HG03108 (cell line): Measurements from ENCODE around the gene CELA3A.
"Not testable (repeated sequence)": the region's sequence is repeated elsewhere in the genome, so short reads cannot be mapped to it uniquely, and the experiment has no call there.

ENCODE experiments used
- ATAC-seq: cut with Tn5 transposase; IDR thresholded peaks from one replicate; pipeline ENCODE4 v1.9.1; 2021; ENCODE audit warnings: moderate library complexity; ENCODE audit not compliant: unreplicated experiment

CELA3A gene, protein sequence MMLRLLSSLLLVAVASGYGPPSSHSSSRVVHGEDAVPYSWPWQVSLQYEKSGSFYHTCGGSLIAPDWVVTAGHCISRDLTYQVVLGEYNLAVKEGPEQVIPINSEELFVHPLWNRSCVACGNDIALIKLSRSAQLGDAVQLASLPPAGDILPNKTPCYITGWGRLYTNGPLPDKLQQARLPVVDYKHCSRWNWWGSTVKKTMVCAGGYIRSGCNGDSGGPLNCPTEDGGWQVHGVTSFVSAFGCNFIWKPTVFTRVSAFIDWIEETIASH

DNA sequence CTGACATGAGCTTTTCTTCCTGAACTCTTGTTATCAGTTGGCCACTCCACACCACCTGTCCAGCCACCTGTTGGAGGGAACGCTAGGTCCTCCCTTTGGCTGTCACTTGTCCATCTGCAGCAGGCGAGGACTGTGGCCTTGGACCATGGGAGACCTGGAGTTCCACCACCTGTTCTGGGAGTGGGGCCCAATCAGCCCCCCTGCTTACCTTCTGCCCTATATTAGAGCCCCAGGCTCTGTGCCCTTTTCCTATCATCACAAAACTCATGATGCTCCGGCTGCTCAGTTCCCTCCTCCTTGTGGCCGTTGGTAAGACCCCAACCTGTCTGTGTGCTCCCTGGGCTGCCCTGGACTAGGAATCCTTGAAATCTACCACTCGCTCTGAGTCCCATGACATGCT, at the start of gene CELA3A:
Gene CELA3A, plus strand, starts transcription at position 249 of the 400 bp plus-strand sequence. Its CDS starts 18 bp downstream, at position 267.
- no peak for ATAC-seq

DNA sequence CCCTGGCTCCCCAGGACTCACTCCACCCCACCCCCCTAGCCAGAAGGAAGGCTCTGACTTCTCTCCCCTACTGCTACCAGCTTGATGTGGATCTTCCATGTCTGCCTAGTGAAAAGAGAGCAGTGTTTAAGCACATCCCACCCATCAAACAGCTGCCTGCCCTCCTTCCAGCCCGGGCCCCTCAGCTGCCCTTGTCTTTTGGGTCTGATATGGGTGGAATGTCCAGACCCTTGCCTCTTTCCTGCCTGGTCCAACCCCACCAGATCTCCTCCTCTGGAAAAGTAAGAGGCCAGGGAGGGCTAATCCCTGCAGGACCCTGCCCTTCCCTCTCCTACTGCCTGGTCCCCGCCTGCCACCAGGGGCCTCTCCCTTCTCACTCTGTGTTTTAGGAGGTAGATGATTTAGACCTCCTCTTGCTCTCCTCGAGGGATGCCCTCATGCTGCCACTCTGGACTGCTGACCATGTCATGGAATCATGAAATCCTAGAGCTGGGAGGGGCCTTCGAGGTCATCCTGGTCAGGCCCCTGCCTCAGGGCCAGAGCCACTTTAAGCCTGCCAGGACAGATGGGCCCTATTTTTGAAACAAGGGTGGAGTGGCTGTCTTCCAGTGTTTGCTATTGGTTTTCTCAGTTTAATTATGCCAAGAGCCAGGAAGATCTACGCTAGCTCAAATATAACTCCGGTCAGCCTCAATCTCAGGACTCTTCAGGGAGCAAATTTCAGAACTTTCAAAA, 48.5 kb upstream of the CELA3A start:
- ATAC-seq = no peak

DNA sequence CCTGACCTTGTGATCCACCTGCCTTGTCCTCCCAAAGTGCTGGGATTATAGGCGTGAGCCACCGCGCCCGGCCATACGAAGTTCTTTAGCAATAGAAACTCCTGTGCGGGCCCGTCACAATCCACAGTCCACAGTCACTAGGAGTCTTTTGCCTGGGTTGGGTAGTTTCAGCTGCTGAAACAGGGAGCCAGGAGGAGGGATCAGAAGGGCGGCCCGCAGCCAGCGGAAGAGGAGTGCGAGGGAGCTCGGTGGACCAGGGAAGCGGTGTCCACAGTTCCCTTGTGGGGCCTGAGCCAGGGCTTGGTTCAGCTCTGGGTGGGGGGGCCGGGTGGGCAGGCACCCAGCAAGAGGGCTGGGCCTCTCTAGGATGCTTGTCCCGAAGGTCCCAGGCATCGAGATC, 46.4 kb upstream of the CELA3A start:
- no peak for ATAC-seq

DNA sequence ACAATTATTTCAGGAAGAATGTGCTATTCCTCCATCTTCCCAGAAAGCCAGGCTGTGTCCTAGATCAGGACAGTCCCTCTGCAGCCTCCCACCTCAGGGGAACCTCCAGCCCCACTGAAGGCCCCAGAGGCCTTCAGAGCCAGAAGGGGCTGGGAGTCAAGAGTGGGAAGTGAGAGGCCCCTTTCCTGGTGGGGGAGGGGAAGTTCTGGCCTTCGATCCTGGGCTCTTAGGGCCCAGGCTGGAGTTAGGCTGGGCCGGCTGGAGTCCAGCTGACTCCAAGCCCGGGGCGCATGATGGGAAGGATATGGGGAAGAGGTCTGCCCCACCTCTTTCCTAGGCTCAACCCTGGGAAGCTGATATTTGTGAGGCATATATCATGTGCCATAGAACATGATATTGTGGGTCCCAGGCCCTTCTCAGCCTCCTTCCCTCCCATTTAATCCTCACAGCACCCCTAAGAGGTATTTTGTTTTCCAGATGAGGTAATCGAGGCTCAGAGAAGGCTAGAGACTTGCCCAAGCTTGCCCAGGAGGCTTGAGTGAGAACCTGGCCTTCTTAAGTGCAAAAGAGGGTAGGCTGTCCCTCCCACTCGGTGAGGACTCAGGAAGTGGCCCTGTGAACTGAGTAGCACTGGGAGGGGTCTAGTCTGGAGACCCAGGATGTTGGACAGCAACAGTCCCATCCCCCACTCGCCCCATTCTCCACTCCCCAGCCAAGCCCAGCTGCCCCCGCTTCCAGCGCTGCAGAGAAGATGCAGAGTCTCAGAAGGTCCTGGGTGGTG, 45.8 kb upstream of the CELA3A start:
- ATAC-seq = no peak

DNA sequence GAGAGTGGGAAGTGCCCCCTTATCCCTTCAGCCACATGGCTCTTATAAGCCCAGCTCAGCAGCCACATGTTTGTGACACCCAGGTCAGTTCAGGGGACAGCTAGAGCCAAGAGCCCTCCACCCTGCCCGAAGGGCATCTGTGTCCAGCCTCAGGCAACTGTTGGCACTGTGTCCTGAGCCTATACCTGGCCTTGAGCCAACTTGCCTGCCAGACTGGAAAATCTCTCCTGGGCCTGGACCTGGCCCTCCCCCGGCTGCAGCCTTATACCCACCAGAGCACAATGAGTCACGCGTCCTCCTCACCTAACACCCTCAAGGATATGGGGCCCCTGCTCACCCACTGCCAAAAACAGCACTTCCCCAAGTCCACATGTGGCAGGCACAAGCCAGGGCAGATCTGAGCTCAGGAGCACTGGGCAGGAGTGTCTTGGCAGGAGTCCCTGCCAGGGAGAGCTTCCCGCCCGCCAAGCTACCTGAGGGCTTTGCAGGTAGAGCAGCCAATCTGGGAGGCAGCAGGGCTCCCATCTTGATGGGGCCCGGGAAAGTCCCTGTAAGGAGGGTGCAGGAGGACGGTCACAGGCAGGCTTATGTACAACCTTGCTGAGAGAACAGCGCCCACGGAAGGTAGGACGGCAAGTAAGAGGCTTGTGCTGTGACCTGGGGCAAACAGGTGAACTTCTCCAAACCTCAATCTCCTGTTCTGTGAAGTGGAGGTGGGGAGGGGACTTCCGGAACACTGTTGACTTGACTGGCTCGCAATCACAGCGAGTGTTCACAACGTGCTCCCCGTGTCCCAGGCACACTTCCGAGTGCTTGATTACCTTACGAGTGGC, 44.5 kb upstream of the CELA3A start:
- ATAC-seq = no peak

DNA sequence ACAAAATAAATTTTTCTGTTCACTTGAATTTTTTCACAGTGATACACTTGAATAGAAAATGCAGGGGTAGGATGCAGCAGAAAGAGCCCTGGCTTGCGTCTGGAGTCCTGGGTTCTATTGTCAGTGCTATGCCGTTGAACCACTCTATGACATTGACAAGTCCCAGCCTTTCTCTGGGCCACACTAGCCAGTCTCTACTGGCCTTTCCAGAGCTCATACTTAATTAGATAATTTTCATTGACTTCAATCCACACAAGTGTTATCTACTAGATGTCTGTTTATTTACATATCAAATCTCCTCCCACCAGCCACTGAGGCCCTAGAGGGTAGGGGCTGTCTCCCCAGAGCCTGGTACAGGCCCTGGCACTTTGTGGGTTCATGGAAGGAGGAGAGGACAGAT, 40.1 kb upstream of the CELA3A start:
- ATAC-seq = no peak

DNA sequence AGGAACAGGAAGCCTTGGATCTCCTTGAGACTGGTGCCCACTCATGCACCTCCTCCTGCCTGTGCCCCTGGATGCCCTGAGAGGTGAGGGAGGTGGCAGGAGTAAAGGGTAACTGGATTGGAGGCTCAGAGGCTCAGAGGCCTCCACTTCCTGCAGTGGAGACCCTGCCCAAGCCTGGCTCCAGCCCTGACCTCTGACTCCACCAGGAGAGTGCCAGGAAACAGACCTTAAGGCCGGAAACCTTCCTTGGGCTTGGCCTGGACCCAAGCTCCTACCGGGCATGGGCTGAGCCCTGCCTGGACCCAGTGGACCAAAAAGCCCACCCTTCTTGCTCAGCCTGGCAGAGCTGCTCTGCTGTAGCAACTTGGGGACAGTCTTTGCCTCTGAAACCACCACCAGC, 39.7 kb upstream of the CELA3A start:
- ATAC-seq = no peak

DNA sequence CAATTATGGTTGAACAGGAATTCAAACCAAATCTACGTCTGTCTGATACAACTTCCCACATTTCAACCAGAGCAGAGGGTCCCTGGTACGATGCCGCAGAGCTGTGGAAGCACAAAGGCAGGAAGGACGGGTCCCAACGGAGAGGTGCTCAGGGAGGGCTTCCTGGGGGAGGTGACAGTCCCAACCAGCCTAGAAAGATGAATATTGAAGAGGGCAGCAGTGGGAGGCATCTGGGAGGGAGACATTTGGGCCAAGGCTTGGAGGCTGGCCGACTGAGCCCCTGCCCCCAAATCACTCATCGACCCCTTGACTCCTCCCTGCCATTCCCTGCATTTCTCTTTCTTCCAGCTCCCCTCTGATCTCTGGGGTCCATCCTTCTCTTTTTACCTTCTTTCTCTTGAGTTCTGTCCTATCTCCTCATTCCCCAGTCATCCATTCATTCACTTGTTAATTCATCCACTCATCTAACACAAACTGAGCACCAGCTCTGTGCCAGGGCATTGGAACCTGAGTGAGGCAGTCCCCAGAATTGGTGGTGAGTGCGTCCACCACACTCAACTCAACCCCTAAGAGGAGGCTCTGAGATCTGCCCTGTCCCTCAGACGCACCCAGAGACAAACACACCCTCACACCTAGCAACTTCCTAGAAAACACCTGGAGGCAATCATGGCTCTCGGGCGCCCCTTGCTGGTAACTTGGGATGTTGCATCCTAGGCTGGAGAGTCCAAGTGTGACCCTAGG, 37.8 kb upstream of the CELA3A start:
- ATAC-seq = no peak

DNA sequence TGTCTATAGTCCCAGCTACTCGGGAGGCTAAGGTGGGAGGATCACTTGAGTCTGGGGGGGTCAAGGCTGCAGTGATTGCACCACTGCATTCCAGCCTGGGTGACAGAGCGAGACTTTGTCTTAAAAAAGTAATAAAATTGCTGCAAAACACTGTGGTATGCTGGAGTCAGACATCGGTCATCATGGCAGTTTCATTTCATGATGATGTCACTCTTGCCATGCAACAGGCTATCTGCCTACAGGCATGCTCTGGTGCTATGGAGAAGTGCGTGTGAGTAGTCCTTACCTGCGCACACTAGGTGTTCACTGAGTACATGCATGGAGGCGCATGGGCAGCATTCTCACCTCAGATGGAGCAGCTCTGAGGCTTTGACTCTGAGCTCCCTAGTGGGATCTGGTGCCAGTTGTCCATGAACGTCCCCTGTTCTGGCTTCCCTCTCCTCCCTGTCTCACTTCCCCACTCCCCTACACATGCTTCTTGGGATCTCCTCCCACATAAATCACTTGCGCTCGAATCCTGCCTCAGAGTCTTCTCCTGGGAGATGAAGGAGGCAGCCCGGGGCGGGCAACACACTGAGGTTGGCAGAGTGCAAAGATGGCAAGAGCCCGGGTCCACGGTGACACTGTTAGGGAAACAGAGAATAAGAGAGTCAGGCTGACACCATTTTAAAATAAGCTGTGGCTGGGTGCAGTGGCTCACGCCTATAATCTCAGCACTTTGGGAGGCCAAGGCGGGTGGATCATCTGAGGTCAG, 35.0 kb upstream of the CELA3A start:
- no peak for ATAC-seq

DNA sequence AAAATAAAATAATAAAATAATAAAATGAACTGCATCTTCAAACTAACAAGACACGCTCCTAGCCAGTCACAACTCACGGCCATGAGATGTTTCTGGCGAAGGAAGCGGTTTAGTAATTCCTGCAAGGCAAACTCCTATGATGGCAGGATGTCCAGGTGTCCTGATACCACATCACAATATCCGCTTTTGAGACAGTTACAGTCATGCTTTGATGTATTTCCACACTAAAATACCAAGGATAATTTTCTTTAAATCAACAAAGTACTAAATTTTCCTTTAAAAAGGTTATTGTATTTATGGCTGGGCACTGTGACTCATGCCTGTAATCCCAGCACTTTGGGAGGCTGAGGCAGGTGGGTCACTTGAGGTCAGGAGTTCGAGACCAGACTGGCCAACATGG, 34.2 kb upstream of the CELA3A start:
- ATAC-seq = not testable (repeated sequence)

DNA sequence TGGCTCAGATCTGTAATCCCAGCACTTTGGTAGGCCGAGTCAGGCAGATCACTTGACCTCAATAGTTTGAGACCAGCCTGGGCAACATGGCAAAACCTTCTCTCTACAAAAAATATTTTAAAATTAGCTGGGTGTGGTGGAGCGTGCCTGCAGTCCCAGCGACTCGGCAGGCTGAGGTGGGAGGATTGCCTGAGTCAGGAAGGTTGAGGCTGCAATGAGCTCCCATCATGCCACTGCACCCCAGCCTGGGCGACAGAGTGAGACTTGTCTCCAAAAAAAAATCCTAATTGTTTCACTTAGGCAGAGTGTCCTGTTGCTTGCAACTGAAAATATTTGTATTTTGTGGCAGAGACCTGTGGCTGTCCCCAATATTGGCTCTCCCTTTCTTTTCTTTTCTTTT, 32.4 kb upstream of the CELA3A start:
- ATAC-seq = not testable (repeated sequence)

DNA sequence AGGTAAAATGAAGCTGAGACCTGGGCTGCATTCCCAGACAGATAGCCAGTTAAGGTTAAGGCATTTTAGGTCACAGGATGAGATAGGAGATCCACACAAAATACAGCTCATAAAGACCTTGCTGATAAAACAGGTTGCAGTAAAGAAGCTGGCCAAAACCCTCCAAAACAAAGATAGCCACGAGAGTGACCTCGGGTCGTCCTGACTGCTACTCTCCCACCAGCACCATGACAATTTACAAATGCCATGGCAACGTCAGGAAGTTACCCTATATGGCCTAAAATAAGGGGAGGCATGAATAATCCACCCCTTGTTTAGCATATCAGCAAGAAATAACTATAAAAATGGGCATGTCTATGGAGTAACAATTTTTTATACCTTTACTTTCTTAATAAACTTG, 30.9 kb upstream of the CELA3A start:
- ATAC-seq = not testable (repeated sequence)

DNA sequence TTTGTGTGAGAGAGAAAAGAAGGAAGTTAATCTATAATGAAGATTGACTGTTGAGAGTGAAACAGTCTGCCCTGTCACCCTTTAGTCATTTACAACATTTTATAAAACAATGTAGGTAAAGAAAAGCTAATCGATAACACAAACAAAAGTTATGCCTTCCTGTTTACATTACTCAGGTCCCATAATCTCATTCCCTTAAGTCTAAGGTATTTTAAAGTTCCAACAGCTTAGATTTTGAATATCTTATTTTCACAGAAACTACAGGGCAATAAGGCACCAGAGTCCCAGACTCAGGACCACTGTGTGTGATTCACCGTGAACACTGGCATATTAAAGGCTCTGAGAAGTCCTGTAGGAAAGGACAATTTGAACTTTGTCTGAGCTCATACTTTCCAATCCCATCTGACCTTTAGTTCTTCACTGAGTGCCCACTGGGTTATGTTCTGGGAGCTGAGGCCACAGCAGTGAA, 28.4 kb upstream of the CELA3A start:
- not testable (repeated sequence) for ATAC-seq

DNA sequence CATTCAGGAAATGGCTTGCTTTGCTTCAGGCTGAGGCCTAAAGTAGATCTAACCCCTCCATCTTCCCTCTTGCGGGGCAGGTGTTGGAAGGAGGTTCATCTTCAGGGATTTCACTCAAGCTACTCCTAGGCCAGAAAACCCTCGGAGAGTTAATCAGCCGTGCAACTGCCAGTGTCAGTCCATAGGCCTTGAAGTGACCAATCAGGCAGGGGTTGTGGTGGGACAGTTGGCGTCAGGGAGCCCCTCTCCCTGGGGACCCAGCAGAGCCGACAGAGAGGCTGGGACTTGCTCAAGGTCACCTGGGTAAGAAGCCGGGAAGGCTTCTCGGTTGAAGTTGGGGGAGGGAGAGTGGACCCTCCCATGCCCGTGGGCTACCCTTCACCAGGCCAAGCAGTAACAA, 27.5 kb upstream of the CELA3A start:
- not testable (repeated sequence) for ATAC-seq

DNA sequence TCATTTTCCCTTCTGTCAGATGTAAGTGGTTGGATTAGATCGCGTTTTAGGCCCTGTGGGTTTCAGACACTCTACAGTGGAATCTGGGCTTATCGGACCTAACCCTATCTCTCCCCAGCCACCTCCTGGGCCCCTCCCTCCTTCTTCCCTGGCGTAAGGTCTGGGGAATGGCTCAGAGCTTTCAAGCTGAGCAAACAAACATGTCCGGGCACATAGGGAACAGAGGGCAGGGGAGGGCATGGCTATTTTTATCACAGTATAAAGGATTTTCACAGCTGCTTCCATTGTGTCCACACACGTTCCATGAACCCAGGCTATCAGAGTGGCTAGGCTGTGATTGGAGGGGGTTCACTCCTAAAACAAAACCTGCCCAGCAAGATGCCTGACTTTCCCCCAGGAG, 26.8 kb upstream of the CELA3A start:
- not testable (repeated sequence) for ATAC-seq

DNA sequence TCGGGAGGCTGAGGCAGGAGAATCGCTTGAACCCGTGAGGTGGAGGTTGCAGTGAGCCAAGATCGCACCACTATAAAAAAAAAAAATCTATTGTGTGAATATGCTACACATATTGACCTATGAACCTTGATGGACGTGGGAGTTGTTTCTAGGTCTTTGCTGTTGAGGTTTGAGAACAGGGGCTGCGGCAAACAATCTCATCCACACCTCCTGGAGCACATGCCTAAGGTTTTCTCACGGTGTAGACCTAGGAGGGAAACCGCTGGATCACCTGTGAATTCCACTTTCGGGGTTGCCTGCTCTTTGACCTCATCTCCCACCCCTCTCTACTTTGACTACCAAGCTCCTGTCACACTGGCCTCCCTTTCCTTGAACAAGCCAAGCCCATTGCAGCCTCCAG, 26.2 kb upstream of the CELA3A start:
- not testable (repeated sequence) for ATAC-seq

DNA sequence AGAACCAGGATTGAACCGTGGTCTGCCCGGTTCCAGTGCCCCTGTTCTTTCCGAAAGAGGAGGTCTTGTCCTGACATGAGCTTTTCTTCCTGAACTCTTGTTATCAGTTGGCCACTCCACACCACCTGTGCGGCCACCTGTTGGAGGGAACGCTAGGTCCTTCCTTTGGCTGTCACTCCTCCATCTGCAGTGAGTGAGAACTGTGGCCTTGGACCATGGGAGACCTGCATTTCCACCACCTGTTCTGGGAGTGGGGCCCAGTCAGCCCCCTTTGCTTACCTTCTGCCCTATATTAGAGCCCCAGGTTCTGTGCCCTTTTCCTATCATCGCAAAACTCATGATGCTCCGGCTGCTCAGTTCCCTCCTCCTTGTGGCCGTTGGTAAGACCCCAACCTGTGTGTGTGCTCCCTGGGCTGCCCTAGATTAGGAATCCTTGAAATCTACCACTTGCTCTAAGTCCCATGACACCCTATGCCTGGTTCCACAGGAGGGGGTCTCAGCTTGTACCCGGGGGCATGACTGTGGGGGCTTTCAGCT, 24.7 kb upstream of the CELA3A start, which contains the start of gene CELA3B:
Gene CELA3B, plus strand, starts transcription at position 320 of the 537 bp plus-strand sequence. Its CDS starts 18 bp downstream, at position 338.
- not testable (repeated sequence) for ATAC-seq

DNA sequence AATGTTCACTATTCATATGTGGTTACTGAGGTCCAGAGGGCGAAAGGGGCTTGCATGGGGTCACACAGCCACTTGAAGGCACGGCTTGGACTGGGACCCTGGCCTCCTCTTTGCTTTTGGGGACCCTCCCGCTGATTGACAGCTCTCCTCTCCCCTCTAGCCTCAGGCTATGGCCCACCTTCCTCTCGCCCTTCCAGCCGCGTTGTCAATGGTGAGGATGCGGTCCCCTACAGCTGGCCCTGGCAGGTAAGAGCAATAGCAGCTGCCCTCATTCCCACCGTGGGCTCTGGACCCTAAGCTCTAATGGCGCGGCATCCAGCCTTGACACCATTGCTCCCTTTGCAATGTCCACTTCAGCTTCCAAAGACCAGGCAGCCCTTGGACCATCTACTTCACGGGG, 23.2 kb upstream of the CELA3A start:
- ATAC-seq = not testable (repeated sequence)
